ENCODE data around the gene TOP3B. TPM values are rescaled to one million over a fixed set of nuclear protein-coding genes. Genes with fewer than 3 reads are reported as not detected.

The TOP3B gene
- total and polyA plus RNA-seq, 10 of the 15 experiments (the other 5 are each of a cell fraction or from before 2014, with no cell fraction given) = 0.60 to 47.3 (median 33.7) TPM

- POLR2A ChIA-PET = no interaction called here
- Histone ChIP-seq H4K20me1 (ENCODE audit: control insufficient read depth, insufficient read depth) (no peaks in the 10 kb centered on the region; the same call in 1 of the 2 replicates), H3K9ac (ENCODE audit: control insufficient read depth, insufficient read depth, low read length) (no peak overlapping the region), H3K4me1 (ENCODE audit: control insufficient read depth, insufficient read depth, low read length) (no peaks in the 10 kb centered on the region; the same call in 1 of the 2 replicates), H3K79me2 (ENCODE audit: control insufficient read depth, insufficient read depth, low read length) (no peaks in the 10 kb centered on the region), H3K27ac (ENCODE audit: control insufficient read depth, insufficient read depth) (no peak overlapping the region), H3K36me3 (ENCODE audit: control insufficient read depth in 2 of 2, insufficient read depth in 2 of 2, low read length in 1 of 2) (peaks cover 16 to 20% of the 10 kb centered on the region in 2 experiments), H2AFZ (ENCODE audit: control insufficient read depth, low read depth, low read length) (no peak overlapping the region), H3K4me3 (no peak overlapping the region), H3K4me2 (ENCODE audit: control insufficient read depth, insufficient read depth) (no peak overlapping the region), H3K27me3 (replicated peaks in 1 of 2; ENCODE audit: control insufficient read depth in 2 of 2, insufficient read depth in 2 of 2, low read length in 1 of 2) (no peaks in the 10 kb centered on the region), H3K9me3 (replicated peaks; ENCODE audit: control insufficient read depth, insufficient read depth, low read length) (no peaks in the 10 kb centered on the region)
- intact Hi-C loops (cut with micrococcal nuclease; ENCODE audit: unreplicated experiment) (no loop called here), in situ Hi-C loops (cut with MboI) (no loop called here)
- FAIRE-seq (no peak), ATAC-seq (no peak), DNase-seq (ENCODE audit: low read depth, low spot score) (no peak)
- no peak for TF ChIP-seq USF2 (IDR thresholded peaks at IDR 0.05; ENCODE audit: borderline replicate concordance, low read depth, low read length)
- CTCF ChIA-PET = interaction anchor here (0.5 kb wide), 1 partner anchor 1315 kb away, joined by 3 read pairs; no protein-coding TSS in a partner anchor
- no TSS peak for BruUV-seq (replicated peaks)
- WGBS (ENCODE audit: insufficient coverage, insufficient replicate concordance, low lambda C conversion rate, missing lambda C conversion rate) = 88% methylated on average over 5 of the region's 5 CpGs
- SMC1A ChIA-PET (ENCODE audit: uncharacterized antibody, unreplicated experiment) = no interaction called here
- RAD21 ChIA-PET (ENCODE audit: unreplicated experiment) = no interaction called here
Measured at GRCh38 chr22:21975854-21976345, 6.7 kb downstream of the TOP3B start.

GRCh38 chr22:21975273-21975672, 7.3 kb downstream of the TOP3B start:
- in situ Hi-C loops (cut with MboI) (no loop called here), intact Hi-C loops (cut with micrococcal nuclease; ENCODE audit: unreplicated experiment) (no loop called here)
- ChIA-PET RAD21 (ENCODE audit: unreplicated experiment) (no interaction called here), POLR2A (no interaction called here), SMC1A (ENCODE audit: uncharacterized antibody, unreplicated experiment) (no interaction called here), CTCF (no interaction called here)
- FAIRE-seq = no peak
- Histone ChIP-seq H3K79me2 (ENCODE audit: control insufficient read depth, insufficient read depth, low read length) (no peaks in the 10 kb centered on the region), H4K20me1 (ENCODE audit: control insufficient read depth, insufficient read depth) (no peaks in the 10 kb centered on the region; the same call in 1 of the 2 replicates), H3K27me3 (replicated peaks in 1 of 2; ENCODE audit: control insufficient read depth in 2 of 2, insufficient read depth in 2 of 2, low read length in 1 of 2) (no peaks in the 10 kb centered on the region), H3K27ac (ENCODE audit: control insufficient read depth, insufficient read depth) (no peak overlapping the region), H2AFZ (ENCODE audit: control insufficient read depth, low read depth, low read length) (no peak overlapping the region), H3K4me2 (ENCODE audit: control insufficient read depth, insufficient read depth) (no peak overlapping the region), H3K36me3 (ENCODE audit: control insufficient read depth in 2 of 2, insufficient read depth in 2 of 2, low read length in 1 of 2) (peaks cover 16 to 20% of the 10 kb centered on the region in 2 experiments), H3K9me3 (replicated peaks; ENCODE audit: control insufficient read depth, insufficient read depth, low read length) (no peaks in the 10 kb centered on the region), H3K4me3 (no peak overlapping the region), H3K9ac (ENCODE audit: control insufficient read depth, insufficient read depth, low read length) (no peak overlapping the region), H3K4me1 (ENCODE audit: control insufficient read depth, insufficient read depth, low read length) (no peaks in the 10 kb centered on the region; the same call in 1 of the 2 replicates)
- no TSS peak for BruUV-seq (replicated peaks)
- no peak for ATAC-seq
- no peak for DNase-seq (ENCODE audit: low read depth, low spot score)
- WGBS (ENCODE audit: insufficient coverage, insufficient replicate concordance, low lambda C conversion rate, missing lambda C conversion rate) = 95% methylated on average over 5 of the region's 5 CpGs
- no peak for TF ChIP-seq NFXL1 (IDR thresholded peaks at IDR 0.05; ENCODE audit: borderline replicate concordance)
- TF ChIP-seq ZNF24 (IDR thresholded peaks at IDR 0.05) = no peak
- TF ChIP-seq PML (IDR thresholded peaks at IDR 0.05; ENCODE audit: low read length) = no peak
- no peak for TF ChIP-seq IKZF1 (conservative IDR thresholded peaks at IDR 0.05)
- TF ChIP-seq CEBPB (IDR thresholded peaks at IDR 0.05; ENCODE audit: borderline replicate concordance in 1 of 2, low read depth in 2 of 2, low read length in 2 of 2) = no peak
- no peak for TF ChIP-seq KAT2A (conservative IDR thresholded peaks at IDR 0.05; ENCODE audit: control insufficient read depth, low read depth, low read length)
- TF ChIP-seq NRF1 (conservative IDR thresholded peaks at IDR 0.05; ENCODE audit: low read depth, low read length) = no peak
